Activated T-cell treated with anti-CD3 and anti-CD28 coated beads, Interleukin-2, amount 50 U/mL, for 24 hours (primary cell): Measurements from ENCODE around the gene SPRYD3.

Source experiments
- DNase-seq: peaks from one replicate; pipeline ENCODE4 v3.0.0-alpha.2; 2020
- H3K27ac Mint-ChIP-seq: 2 replicates; pipeline ENCODE4 v1.8.0; 2020; ENCODE audit warnings: mild to moderate bottlenecking, mixed read lengths
- H3K27me3 Mint-ChIP-seq: 2 replicates; pipeline ENCODE4 v1.8.0; 2020; ENCODE audit warnings: mixed read lengths
- H3K36me3 Mint-ChIP-seq: 2 replicates; pipeline ENCODE4 v1.8.0; 2020; ENCODE audit warnings: low read depth, mixed read lengths
- H3K4me1 Mint-ChIP-seq: 2 replicates; pipeline ENCODE4 v1.8.0; 2020; ENCODE audit warnings: low read depth, mixed read lengths
- H3K4me3 Mint-ChIP-seq: 2 replicates; pipeline ENCODE4 v1.8.0; 2020; ENCODE audit warnings: mild to moderate bottlenecking, moderate library complexity, mixed read lengths
- H3K9me3 Mint-ChIP-seq: 2 replicates; pipeline ENCODE4 v1.8.0; 2020; ENCODE audit warnings: mixed read lengths

The SPRYD3 gene

DNA sequence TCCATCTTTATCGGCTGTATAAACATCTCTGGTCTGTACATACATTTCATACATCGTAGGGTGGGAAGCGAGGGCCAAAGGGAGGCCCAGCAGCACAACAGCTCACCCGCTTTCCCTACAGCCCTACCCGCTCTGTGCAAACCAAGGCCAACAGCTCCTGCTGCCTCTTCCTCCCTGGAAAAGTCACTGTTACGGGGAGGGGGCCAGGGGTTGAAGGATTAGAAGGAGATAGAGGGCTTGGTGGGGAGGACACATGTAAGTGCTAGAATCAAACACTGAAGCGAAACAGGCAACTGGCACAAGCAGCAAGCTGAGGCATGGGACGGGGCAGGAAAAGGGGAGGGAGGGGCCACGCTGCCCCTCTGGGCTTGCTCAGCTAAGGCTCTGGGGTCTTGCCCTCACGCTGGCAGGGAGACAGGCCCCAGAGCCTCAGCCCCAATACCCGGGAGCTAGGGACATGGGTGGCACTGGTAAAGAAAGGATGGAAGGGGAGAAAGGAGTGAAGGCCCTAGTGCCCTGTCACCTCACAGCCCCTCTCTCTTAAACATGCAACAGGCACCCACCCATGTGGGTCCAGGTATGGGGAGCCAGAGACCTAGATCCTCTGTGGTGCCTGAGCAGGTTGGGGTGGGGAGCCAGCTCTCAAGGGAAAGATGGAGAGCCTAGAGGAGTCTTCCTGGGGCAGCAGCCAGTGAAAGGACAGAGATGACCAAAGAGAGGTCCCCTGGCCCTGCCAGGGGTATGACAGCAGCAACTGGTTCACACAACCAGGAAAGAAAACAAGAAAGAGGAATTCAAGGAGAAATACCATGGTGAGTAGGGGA is 14.4 kb downstream of the SPRYD3 start:
- H3K4me1 Mint-ChIP-seq = peaks cover 10% of the 10 kb centered on the region
- no peak overlapping the region for H3K4me3 Mint-ChIP-seq
- H3K36me3 Mint-ChIP-seq = peaks cover 57% of the 10 kb centered on the region
- H3K9me3 Mint-ChIP-seq = no peaks in the 10 kb centered on the region
- DNase-seq = peak; percentile 25
- H3K27me3 Mint-ChIP-seq = no peaks in the 10 kb centered on the region
- H3K27ac Mint-ChIP-seq = no peak overlapping the region

DNA sequence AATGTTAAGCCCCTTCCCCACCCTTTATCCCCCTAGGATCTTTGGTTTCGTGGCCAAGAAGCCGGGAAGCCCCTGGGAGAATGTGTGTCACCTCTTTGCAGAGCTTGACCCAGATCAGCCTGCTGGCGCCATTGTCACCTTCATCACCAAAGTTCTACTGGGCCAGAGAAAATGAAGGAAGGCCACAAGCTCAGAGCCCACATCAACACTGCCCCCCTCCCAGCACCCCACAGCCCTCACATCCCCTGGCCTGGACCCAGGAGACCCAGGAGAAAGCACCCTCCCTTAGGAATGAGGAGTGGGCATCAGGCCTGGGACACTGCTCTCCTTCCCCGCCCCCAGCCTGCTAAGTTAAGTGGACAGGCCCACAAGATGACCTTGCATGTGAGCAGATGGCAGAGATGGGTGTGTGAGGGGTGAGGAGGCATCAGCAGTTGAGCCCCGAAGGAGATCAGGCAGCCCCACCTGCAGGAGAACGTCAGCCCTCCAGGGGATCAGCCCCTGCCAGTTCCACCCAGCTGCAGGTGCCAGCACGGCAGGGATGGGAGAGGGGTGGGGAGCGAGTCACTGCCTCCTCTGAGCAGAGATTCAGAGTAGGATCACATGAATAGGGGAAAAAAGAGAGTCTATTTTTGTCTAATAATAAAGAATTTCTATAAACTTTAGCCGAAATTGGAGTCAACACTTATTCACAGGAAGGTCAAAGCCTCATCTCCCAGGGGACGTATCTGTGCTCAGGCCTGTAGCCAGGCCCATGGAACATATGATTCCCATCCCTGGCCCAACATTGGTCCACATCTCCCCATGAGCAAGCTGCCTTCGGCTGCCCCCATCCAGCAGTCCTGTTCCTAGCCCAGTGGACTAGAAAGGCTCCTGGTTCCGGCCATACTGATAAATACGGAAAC is 15.2 kb downstream of the SPRYD3 start:
- Mint-ChIP-seq H3K9me3 (no peaks in the 10 kb centered on the region), H3K27ac (peak overlapping the region; percentile 10), H3K4me1 (peaks cover 10% of the 10 kb centered on the region), H3K36me3 (peaks cover 48% of the 10 kb centered on the region), H3K27me3 (no peaks in the 10 kb centered on the region), H3K4me3 (no peak overlapping the region)
- peak; percentile 21 for DNase-seq

- peaks cover 10% of the 10 kb centered on the region for H3K4me1 Mint-ChIP-seq
- no peak overlapping the region for H3K27ac Mint-ChIP-seq
- H3K36me3 Mint-ChIP-seq = peaks cover 41% of the 10 kb centered on the region
- H3K4me3 Mint-ChIP-seq = no peak overlapping the region
- DNase-seq = peak; percentile 30
- H3K27me3 Mint-ChIP-seq = no peaks in the 10 kb centered on the region
- H3K9me3 Mint-ChIP-seq = no peaks in the 10 kb centered on the region
These were observed 16.0 kb downstream of the SPRYD3 start for GRCh38 chr12:53062977-53063707.

GRCh38 chr12:53062011-53062961 is 16.9 kb downstream of the SPRYD3 start:
- Mint-ChIP-seq H3K36me3 (peaks cover 38% of the 10 kb centered on the region), H3K27me3 (no peaks in the 10 kb centered on the region), H3K4me3 (no peak overlapping the region), H3K4me1 (peaks cover 10% of the 10 kb centered on the region), H3K9me3 (no peaks in the 10 kb centered on the region), H3K27ac (no peak overlapping the region)
- peak; percentile 29 for DNase-seq

DNA sequence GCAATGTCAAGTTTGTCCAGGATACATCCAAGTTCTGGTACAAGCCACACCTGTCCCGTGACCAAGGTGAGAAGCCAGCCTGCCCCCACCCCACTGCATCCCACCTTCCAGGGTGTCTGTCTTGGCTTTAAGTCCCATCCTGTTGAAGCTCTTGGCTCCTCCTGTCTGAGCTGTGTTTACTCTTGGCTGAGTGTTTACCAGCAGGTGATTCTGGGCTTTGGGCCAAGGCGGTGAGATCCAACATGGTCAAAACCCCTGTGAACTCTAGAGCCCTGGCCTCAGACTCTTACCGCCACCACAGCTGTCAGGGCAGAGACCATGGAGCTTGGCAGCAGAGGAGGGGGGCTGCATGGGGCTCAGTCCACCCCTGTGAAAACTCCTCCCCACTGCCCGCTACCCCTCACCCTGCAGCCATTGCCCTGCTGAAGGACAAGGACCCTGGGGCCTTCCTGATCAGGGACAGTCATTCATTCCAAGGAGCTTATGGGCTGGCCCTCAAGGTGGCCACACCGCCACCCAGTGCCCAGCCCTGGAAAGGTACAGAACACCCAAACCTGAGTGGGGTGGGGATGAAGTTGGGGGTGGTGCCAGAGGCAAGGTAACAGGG is 17.7 kb downstream of the SPRYD3 start:
- Mint-ChIP-seq H3K4me3 (no peak overlapping the region), H3K27ac (no peak overlapping the region), H3K36me3 (peaks cover 32% of the 10 kb centered on the region), H3K9me3 (no peaks in the 10 kb centered on the region), H3K27me3 (no peaks in the 10 kb centered on the region), H3K4me1 (peaks cover 7% of the 10 kb centered on the region)
- DNase-seq = no peak

- H3K27ac Mint-ChIP-seq = no peak overlapping the region
- no peak for DNase-seq
- peaks cover 25% of the 10 kb centered on the region for H3K36me3 Mint-ChIP-seq
- no peaks in the 10 kb centered on the region for H3K9me3 Mint-ChIP-seq
- peaks cover under 1% of the 10 kb centered on the region for H3K4me1 Mint-ChIP-seq
- H3K27me3 Mint-ChIP-seq = no peaks in the 10 kb centered on the region
- H3K4me3 Mint-ChIP-seq = no peak overlapping the region
These were observed 18.4 kb downstream of the SPRYD3 start for GRCh38 chr12:53060721-53061276.

- H3K4me1 Mint-ChIP-seq = no peaks in the 10 kb centered on the region
- H3K36me3 Mint-ChIP-seq = peaks cover 20% of the 10 kb centered on the region
- no peaks in the 10 kb centered on the region for H3K9me3 Mint-ChIP-seq
- no peak for DNase-seq
- H3K4me3 Mint-ChIP-seq = no peak overlapping the region
- H3K27ac Mint-ChIP-seq = no peak overlapping the region
- H3K27me3 Mint-ChIP-seq = no peaks in the 10 kb centered on the region
These were observed 19.0 kb downstream of the SPRYD3 start for GRCh38 chr12:53060064-53060720.

DNA sequence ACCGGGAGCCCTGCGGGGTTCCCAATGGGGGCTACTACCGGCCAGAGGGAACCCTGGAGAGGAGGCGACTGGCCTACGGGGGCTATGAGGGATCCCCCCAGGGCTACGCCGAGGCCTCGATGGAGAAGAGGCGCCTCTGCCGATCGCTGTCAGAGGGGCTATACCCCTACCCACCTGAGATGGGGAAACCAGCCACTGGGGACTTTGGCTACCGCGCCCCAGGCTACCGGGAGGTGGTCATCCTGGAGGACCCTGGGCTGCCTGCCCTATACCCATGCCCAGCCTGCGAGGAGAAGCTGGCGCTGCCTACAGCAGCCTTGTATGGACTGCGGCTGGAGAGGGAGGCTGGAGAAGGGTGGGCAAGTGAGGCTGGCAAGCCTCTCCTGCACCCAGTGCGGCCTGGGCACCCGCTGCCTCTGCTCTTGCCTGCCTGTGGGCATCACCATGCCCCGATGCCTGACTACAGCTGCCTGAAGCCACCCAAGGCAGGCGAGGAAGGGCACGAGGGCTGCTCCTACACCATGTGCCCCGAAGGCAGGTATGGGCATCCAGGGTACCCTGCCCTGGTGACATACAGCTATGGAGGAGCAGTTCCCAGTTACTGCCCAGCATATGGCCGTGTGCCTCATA is 19.6 kb downstream of the SPRYD3 start:
- Mint-ChIP-seq H3K9me3 (no peaks in the 10 kb centered on the region), H3K4me1 (no peaks in the 10 kb centered on the region), H3K4me3 (no peak overlapping the region), H3K27me3 (no peaks in the 10 kb centered on the region), H3K36me3 (peaks cover 13% of the 10 kb centered on the region), H3K27ac (no peak overlapping the region)
- DNase-seq = no peak

GRCh38 chr12:53058674-53059433 is 20.3 kb downstream of the SPRYD3 start:
- no peaks in the 10 kb centered on the region for H3K27me3 Mint-ChIP-seq
- no peak overlapping the region for H3K27ac Mint-ChIP-seq
- peaks cover 5% of the 10 kb centered on the region for H3K4me1 Mint-ChIP-seq
- peaks cover 11% of the 10 kb centered on the region for H3K36me3 Mint-ChIP-seq
- no peak overlapping the region for H3K4me3 Mint-ChIP-seq
- DNase-seq = no peak
- H3K9me3 Mint-ChIP-seq = no peaks in the 10 kb centered on the region

GRCh38 chr12:53057816-53058500 is 21.2 kb downstream of the SPRYD3 start:
- H3K27ac Mint-ChIP-seq = no peak overlapping the region
- no peak for DNase-seq
- no peak overlapping the region for H3K4me3 Mint-ChIP-seq
- H3K36me3 Mint-ChIP-seq = peaks cover 3% of the 10 kb centered on the region
- H3K4me1 Mint-ChIP-seq = peaks cover 10% of the 10 kb centered on the region
- no peaks in the 10 kb centered on the region for H3K27me3 Mint-ChIP-seq
- no peaks in the 10 kb centered on the region for H3K9me3 Mint-ChIP-seq

DNA sequence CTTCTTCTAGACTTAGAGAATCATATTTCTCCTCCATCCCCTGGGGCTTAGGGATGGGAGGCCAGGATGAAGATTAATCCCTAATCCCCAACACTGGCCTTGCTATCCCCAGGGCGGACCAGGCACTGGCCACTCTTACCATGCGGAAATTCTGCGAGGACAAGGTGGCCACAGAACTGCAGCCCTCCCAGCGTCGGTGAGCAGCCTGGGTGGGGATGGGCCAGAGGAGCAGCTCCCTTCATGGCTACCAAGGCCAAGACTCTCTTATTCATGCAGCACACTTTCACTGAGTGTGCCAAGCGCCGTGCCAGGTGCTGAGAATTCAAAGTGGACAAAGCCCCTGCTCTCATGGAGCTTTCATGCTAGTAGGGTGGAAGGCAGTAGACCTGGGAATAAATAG is 22.3 kb downstream of the SPRYD3 start:
- DNase-seq = no peak
- H3K36me3 Mint-ChIP-seq = peaks cover 3% of the 10 kb centered on the region
- no peaks in the 10 kb centered on the region for H3K9me3 Mint-ChIP-seq
- H3K4me1 Mint-ChIP-seq = peaks cover 10% of the 10 kb centered on the region
- no peak overlapping the region for H3K4me3 Mint-ChIP-seq
- no peak overlapping the region for H3K27ac Mint-ChIP-seq
- no peaks in the 10 kb centered on the region for H3K27me3 Mint-ChIP-seq
